Lower leg skin (tissue), 3 donors: ENCODE results near the gene SP6.

Source experiments
- POLR2A ChIP-seq, 2 donors: fragments of 450-650 bp; IDR thresholded peaks; one replicate each; pipeline ENCODE4 v1.6.1; 2016 to 2017; ENCODE audit warnings: antibody characterized with exemption in 2 of 2, mild to moderate bottlenecking in 1 of 2, moderate library complexity in 1 of 2
- TF ChIP-seq, protein P1 (sequence below), 3 donors: fragments of 450-650 bp; IDR thresholded peaks; one replicate each; pipeline ENCODE4 v1.5.1; 2016; ENCODE audit warnings: antibody characterized with exemption in 3 of 3, mild to moderate bottlenecking in 3 of 3, moderate library complexity in 2 of 3

DNA sequence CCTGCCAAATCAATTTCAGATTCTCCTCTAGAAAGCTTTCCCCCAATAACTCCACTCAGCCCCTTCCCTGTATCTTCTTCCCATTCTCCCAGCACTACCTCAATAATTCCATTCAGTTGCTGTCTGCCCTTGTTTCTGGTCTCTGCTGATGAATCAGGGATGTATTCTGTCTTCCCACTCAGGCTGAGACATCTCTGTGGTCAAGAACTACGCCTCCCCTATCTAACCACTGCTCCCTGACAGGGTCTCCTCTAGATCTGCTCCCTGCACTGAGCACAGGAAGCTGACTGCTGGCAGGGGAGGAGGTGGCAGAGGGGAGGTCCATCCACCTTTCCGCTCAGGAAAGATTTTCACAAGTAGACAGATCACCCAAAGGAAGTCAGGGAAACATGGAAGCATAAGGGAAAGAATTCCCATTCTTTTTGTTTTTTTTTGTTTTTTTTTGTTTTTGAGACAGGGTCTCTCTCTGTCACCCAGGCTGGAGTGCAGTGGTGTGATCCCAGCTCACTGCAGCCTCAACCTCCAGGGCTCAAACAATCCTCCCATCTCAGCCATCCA, 28.1 kb upstream of the SP6 start:
- TF ChIP-seq, protein P1, sequence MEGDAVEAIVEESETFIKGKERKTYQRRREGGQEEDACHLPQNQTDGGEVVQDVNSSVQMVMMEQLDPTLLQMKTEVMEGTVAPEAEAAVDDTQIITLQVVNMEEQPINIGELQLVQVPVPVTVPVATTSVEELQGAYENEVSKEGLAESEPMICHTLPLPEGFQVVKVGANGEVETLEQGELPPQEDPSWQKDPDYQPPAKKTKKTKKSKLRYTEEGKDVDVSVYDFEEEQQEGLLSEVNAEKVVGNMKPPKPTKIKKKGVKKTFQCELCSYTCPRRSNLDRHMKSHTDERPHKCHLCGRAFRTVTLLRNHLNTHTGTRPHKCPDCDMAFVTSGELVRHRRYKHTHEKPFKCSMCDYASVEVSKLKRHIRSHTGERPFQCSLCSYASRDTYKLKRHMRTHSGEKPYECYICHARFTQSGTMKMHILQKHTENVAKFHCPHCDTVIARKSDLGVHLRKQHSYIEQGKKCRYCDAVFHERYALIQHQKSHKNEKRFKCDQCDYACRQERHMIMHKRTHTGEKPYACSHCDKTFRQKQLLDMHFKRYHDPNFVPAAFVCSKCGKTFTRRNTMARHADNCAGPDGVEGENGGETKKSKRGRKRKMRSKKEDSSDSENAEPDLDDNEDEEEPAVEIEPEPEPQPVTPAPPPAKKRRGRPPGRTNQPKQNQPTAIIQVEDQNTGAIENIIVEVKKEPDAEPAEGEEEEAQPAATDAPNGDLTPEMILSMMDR (IDR thresholded peaks at IDR 0.05) = no peak
- TF ChIP-seq POLR2A (IDR thresholded peaks at IDR 0.05) = no peak
